ENCODE data around the gene DPP6.
"Not testable (repeated sequence)": the region's sequence is repeated elsewhere in the genome, so short reads cannot be mapped to it uniquely, and the experiment has no call there.

- not testable (repeated sequence) for TF ChIP-seq POLR2A, CTCF, POLR2AphosphoS5 (IDR thresholded peaks at IDR 0.05)
These were observed 39.4 kb upstream of the DPP6 start for GRCh38 chr7:154012800-154013199.
